AG09309 (cell line): Measurements from ENCODE around the gene SMIM35.

Source experiments
- DNase-seq: peaks from one replicate; pipeline ENCODE4 v3.0.0-alpha.2; 2010; ENCODE audit warnings: low read depth
- H3K4me3 ChIP-seq: 2 replicates; pipeline ENCODE4 v1.5.1; 2011; ENCODE audit warnings: mild to moderate bottlenecking, low read depth, low read length, moderate library complexity; ENCODE audit not compliant: control insufficient read depth
- CTCF ChIP-seq: IDR thresholded peaks from 2 replicates; pipeline ENCODE4 v1.5.1; 2011; ENCODE audit warnings: mild to moderate bottlenecking, low read depth, low read length, inconsistent platforms; ENCODE audit not compliant: insufficient read depth, control insufficient read depth; ENCODE audit errors: missing control alignments

SMIM35 gene

GRCh38 chr11:117972044-117972443 lies 114.7 kb downstream of the SMIM35 start:
- H3K4me3 ChIP-seq: no peak overlapping the region
- no peak for TF ChIP-seq CTCF

GRCh38 chr11:117970400-117971024 lies 116.3 kb downstream of the SMIM35 start:
- DNase-seq: no peak
- H3K4me3 ChIP-seq: no peak overlapping the region
- TF ChIP-seq CTCF: no peak

More at GRCh38 chr11:117972044-117972443, 114.7 kb downstream of the SMIM35 start:
- no peak for DNase-seq

- no peak for TF ChIP-seq CTCF
- DNase-seq: no peak
- H3K4me3 ChIP-seq: no peak overlapping the region
Measured at GRCh38 chr11:117969160-117969991, 117.4 kb downstream of the SMIM35 start.

- no peak for TF ChIP-seq CTCF
- H3K4me3 ChIP-seq: no peak overlapping the region
- DNase-seq: no peak
Measured at GRCh38 chr11:117966908-117967307, 119.9 kb downstream of the SMIM35 start.

DNA sequence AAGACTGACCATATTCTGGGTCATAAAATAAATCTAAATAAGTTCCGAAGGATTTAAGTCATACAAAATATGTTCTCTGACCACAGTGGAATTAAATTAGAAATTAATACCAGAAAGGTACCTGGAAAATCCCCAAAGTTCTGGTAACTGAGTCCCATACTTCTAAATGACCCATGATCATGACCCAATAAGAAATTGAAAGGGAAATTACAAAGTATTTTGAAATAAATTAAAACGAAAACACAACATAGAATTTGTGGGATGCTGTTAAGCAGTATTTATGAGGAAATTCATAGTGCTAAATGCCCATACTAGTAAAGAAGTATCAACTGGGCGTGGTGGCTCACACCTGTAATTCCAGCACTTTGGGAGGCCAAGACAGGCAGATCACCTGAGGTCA lies 123.9 kb downstream of the SMIM35 start:
- TF ChIP-seq CTCF: no peak
- DNase-seq: no peak
- no peak overlapping the region for H3K4me3 ChIP-seq

DNA sequence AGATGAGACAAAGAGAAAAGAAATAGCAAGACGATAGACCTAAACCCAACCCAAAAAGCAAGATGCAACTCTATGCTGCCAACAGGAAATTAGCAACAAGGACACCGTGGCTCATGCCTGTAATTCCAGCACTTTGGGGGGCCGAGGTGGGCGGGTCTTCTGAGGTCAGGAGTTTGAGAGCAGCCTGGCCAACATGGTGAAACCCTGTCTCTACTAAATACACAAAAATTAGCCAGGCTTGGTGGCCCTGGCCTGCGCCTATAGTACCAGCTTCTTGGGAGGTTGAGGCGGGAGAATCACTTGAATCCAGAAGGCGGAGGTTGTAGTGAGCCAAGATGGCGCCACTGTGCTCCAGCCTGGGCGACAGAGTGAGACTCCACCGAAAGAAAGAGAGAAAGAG lies 124.9 kb downstream of the SMIM35 start:
- DNase-seq: no peak
- H3K4me3 ChIP-seq: no peak overlapping the region

More for the DNA sequence above, 124.9 kb downstream of the SMIM35 start:
- no peak for TF ChIP-seq CTCF
